ENCODE results near the gene COMTD1. TPM values are rescaled to one million over a fixed set of nuclear protein-coding genes. Genes with fewer than 3 reads are reported as not detected.
"Not testable (repeated sequence)": the region's sequence is repeated elsewhere in the genome, so short reads cannot be mapped to it uniquely, and the experiment has no call there.

COMTD1 gene
- total and polyA plus RNA-seq, 10 donors, result 14.2 to 57.4 (median 20.4) TPM

- H3K27me3 ChIP-seq (replicated peaks in 1 of 7), result no peaks in the 10 kb centered on the region
- TF ChIP-seq CTCF (IDR thresholded peaks at IDR 0.05 in 8 of 11, conservative IDR thresholded peaks at IDR 0.05 in 3 of 11) (no peak), POLR2AphosphoS5 (IDR thresholded peaks at IDR 0.05) (no peak), POLR2A (IDR thresholded peaks at IDR 0.05) (no peak)
- H3K4me1 ChIP-seq, result peaks cover 0 to 13% (median 0%) of the 10 kb centered on the region in 6 donors
- no peak for DNase-seq
- no peak overlapping the region for H3K4me3 ChIP-seq
- 84 to 87% (median 86%) methylated on average over 9 of the region's 9 CpGs for WGBS, 5 donors
- H3K9me3 ChIP-seq, result no peaks in the 10 kb centered on the region
- intact Hi-C loops (cut with DNase I; ENCODE audit: low total_unique reads), result no loop called here
- H3K36me3 ChIP-seq, result no peaks in the 10 kb centered on the region
- H3K27ac ChIP-seq, result no peak overlapping the region
These were observed 33.9 kb downstream of the COMTD1 start for GRCh38 chr10:75201793-75202307.

GRCh38 chr10:75199949-75200348 is 35.8 kb downstream of the COMTD1 start:
- intact Hi-C loops (cut with DNase I; ENCODE audit: low total_unique reads); H3K27me3 ChIP-seq (replicated peaks in 1 of 7); H3K4me3 ChIP-seq; H3K36me3 ChIP-seq; DNase-seq; H3K27ac ChIP-seq; H3K9me3 ChIP-seq: not testable (repeated sequence)
- 94 to 98% (median 97%) methylated on average over 6 of the region's 6 CpGs for WGBS, 5 donors
- peaks cover 0 to 15% (median 0%) of the 10 kb centered on the region in 6 donors for H3K4me1 ChIP-seq

- H3K4me3 ChIP-seq, result no peak overlapping the region
- intact Hi-C loops (cut with DNase I; ENCODE audit: low total_unique reads), result no loop called here
- no peaks in the 10 kb centered on the region for H3K27me3 ChIP-seq (replicated peaks in 1 of 7)
- 73 to 89% (median 78%) methylated on average over 1 to 2 of the region's 2 CpGs for WGBS, 5 donors
- peaks cover 0 to 1% (median 0%) of the 10 kb centered on the region in 6 donors for H3K36me3 ChIP-seq
- peaks cover 0 to 15% (median 0%) of the 10 kb centered on the region in 6 donors for H3K4me1 ChIP-seq
- TF ChIP-seq CTCF (IDR thresholded peaks at IDR 0.05 in 8 of 11, conservative IDR thresholded peaks at IDR 0.05 in 3 of 11) (no peak), POLR2A (IDR thresholded peaks at IDR 0.05) (no peak), POLR2AphosphoS5 (IDR thresholded peaks at IDR 0.05) (no peak)
- no peaks in the 10 kb centered on the region for H3K9me3 ChIP-seq
- H3K27ac ChIP-seq, result peak overlapping the region in 1 of 8 donors; percentile 13
- no peak for DNase-seq
These were observed 37.9 kb downstream of the COMTD1 start for GRCh38 chr10:75197906-75198305.

GRCh38 chr10:75197066-75197465 is 38.7 kb downstream of the COMTD1 start:
- Histone ChIP-seq H3K4me3 (no peak overlapping the region), H3K27ac (no peak overlapping the region), H3K27me3 (replicated peaks in 1 of 7) (no peaks in the 10 kb centered on the region), H3K4me1 (peaks cover 0 to 18% (median 0%) of the 10 kb centered on the region in 6 donors), H3K36me3 (peaks cover 0 to 10% (median 0%) of the 10 kb centered on the region in 6 donors), H3K9me3 (no peaks in the 10 kb centered on the region)
- TF ChIP-seq CTCF (IDR thresholded peaks at IDR 0.05 in 8 of 11, conservative IDR thresholded peaks at IDR 0.05 in 3 of 11) (no peak), POLR2A (IDR thresholded peaks at IDR 0.05) (no peak), POLR2AphosphoS5 (IDR thresholded peaks at IDR 0.05) (no peak)
- intact Hi-C loops (cut with DNase I; ENCODE audit: low total_unique reads), result no loop called here
- 85 to 93% (median 89%) methylated on average over 2 to 3 of the region's 3 CpGs for WGBS, 5 donors
- DNase-seq, result no peak

All from spleen (tissue), 11 donors.